Astrocyte (in vitro differentiated cells and primary cell): ENCODE data around the gene CHD9NB.
"Not testable (repeated sequence)": the region's sequence is repeated elsewhere in the genome, so short reads cannot be mapped to it uniquely, and the experiment has no call there.

Experiments
- EZH2 ChIP-seq: IDR thresholded peaks from 2 replicates; pipeline ENCODE4 v1.6.1; 2012; ENCODE audit warnings: mild to moderate bottlenecking, low read length, inconsistent platforms; ENCODE audit not compliant: insufficient read depth
- TF ChIP-seq, protein P1 (sequence below): IDR thresholded peaks from 2 replicates; pipeline ENCODE4 v1.5.1; 2011; ENCODE audit warnings: low read depth, mild to moderate bottlenecking, inconsistent platforms, low read length, moderate library complexity; ENCODE audit not compliant: insufficient read depth

DNA sequence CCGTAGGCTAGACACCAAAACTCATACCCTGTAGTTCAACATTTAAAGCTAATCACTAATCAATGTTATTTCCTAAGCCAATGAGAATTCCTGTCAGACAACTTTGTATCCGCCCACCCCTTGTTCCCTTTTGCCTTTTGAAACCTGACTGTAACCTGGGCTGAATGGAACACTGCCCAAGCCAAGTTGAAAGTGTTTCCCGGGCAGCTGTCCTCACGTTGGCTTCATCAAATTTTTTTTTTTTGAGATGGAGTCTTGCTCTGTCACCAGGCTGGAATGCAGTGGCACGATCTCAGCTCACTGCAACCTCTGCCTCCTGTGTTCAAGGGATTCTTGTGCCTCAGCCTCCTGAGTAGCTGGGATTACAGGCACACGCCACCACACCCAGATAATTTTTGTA lies 16.0 kb downstream of the CHD9NB start:
- not testable (repeated sequence) for TF ChIP-seq EZH2
- TF ChIP-seq, protein P1, sequence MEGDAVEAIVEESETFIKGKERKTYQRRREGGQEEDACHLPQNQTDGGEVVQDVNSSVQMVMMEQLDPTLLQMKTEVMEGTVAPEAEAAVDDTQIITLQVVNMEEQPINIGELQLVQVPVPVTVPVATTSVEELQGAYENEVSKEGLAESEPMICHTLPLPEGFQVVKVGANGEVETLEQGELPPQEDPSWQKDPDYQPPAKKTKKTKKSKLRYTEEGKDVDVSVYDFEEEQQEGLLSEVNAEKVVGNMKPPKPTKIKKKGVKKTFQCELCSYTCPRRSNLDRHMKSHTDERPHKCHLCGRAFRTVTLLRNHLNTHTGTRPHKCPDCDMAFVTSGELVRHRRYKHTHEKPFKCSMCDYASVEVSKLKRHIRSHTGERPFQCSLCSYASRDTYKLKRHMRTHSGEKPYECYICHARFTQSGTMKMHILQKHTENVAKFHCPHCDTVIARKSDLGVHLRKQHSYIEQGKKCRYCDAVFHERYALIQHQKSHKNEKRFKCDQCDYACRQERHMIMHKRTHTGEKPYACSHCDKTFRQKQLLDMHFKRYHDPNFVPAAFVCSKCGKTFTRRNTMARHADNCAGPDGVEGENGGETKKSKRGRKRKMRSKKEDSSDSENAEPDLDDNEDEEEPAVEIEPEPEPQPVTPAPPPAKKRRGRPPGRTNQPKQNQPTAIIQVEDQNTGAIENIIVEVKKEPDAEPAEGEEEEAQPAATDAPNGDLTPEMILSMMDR: not testable (repeated sequence)
